Glomerular visceral epithelial cell (primary cell): ENCODE measurements around the gene TIRAP.
A peak's percentile ranks its signal among the peaks of the same experiment; 100 is the strongest.

Source experiments
- DNase-seq: peaks from one replicate; pipeline ENCODE4 v3.0.0-alpha.2; 2016; ENCODE audit errors: extremely low spot score

TIRAP gene

GRCh38 chr11:126341760-126342161, 58.9 kb downstream of the TIRAP start:
- DNase-seq, result peak; percentile 88

GRCh38 chr11:126343051-126343450, 60.2 kb downstream of the TIRAP start:
- DNase-seq, result no peak
